ENCODE measurements around the gene MEG3. TPM values are rescaled to one million over a fixed set of nuclear protein-coding genes. Genes with fewer than 3 reads are reported as not detected.

The MEG3 gene
- polyA plus RNA-seq, 1 donor from 2014 or later, result not detected

GRCh38 chr14:100827101-100828021 is 1.4 kb downstream of the MEG3 start:
- H2AFZ ChIP-seq (ENCODE audit: low read depth, low read length), result no peak overlapping the region
- H3K27me3 ChIP-seq (ENCODE audit: insufficient read depth, low read depth, low read length), result no peaks in the 10 kb centered on the region
- peaks cover 8% of the 10 kb centered on the region for H3K9me3 ChIP-seq (ENCODE audit: low read length)
- H3K79me2 ChIP-seq (replicated peaks; ENCODE audit: insufficient read depth, low read length), result no peaks in the 10 kb centered on the region
- H3K4me3 ChIP-seq (ENCODE audit: low read length), result no peak overlapping the region
- no peak overlapping the region for H3K9ac ChIP-seq (ENCODE audit: low read length)
- H3F3A ChIP-seq (ENCODE audit: insufficient read depth, low read length, poor library complexity, severe bottlenecking), result no peaks in the 10 kb centered on the region
- no peak overlapping the region for H3K27ac ChIP-seq (ENCODE audit: low read length)
- TF ChIP-seq CTCF (IDR thresholded peaks at IDR 0.05; ENCODE audit: poor library complexity, severe bottlenecking) (no peak), MXI1 (conservative IDR thresholded peaks at IDR 0.05; ENCODE audit: poor library complexity, severe bottlenecking) (no peak), SMC3 (conservative IDR thresholded peaks at IDR 0.05; ENCODE audit: poor library complexity) (no peak), EP300 (conservative IDR thresholded peaks at IDR 0.05; ENCODE audit: poor library complexity, severe bottlenecking) (no peak), POLR2AphosphoS5 (IDR thresholded peaks at IDR 0.05) (no peak)
- H3K36me3 ChIP-seq (ENCODE audit: insufficient read depth, low read length), result no peaks in the 10 kb centered on the region
- no peak overlapping the region for H3K4me2 ChIP-seq (ENCODE audit: low read length)
- no peaks in the 10 kb centered on the region for H4K20me1 ChIP-seq (ENCODE audit: insufficient read depth)
- no peaks in the 10 kb centered on the region for H3K9me2 ChIP-seq (ENCODE audit: insufficient read depth, low read length)

GRCh38 chr14:100828031-100828769 is 2.3 kb downstream of the MEG3 start:
- Histone ChIP-seq H3K79me2 (replicated peaks; ENCODE audit: insufficient read depth, low read length) (no peaks in the 10 kb centered on the region), H3F3A (ENCODE audit: insufficient read depth, low read length, poor library complexity, severe bottlenecking) (no peaks in the 10 kb centered on the region), H3K4me2 (ENCODE audit: low read length) (no peak overlapping the region), H3K27ac (ENCODE audit: low read length) (no peak overlapping the region), H3K36me3 (ENCODE audit: insufficient read depth, low read length) (no peaks in the 10 kb centered on the region), H3K9me3 (ENCODE audit: low read length) (peaks cover 8% of the 10 kb centered on the region), H3K4me3 (ENCODE audit: low read length) (no peak overlapping the region), H3K9me2 (ENCODE audit: insufficient read depth, low read length) (no peaks in the 10 kb centered on the region), H3K27me3 (ENCODE audit: insufficient read depth, low read depth, low read length) (no peaks in the 10 kb centered on the region), H4K20me1 (ENCODE audit: insufficient read depth) (no peaks in the 10 kb centered on the region), H3K9ac (ENCODE audit: low read length) (no peak overlapping the region), H2AFZ (ENCODE audit: low read depth, low read length) (no peak overlapping the region)
- TF ChIP-seq TAF1 (IDR thresholded peaks at IDR 0.05; ENCODE audit: low read depth) (no peak), SMC3 (conservative IDR thresholded peaks at IDR 0.05; ENCODE audit: poor library complexity) (no peak), MXI1 (conservative IDR thresholded peaks at IDR 0.05; ENCODE audit: poor library complexity, severe bottlenecking) (no peak), RAD21 (conservative IDR thresholded peaks at IDR 0.05) (no peak)

GRCh38 chr14:100830681-100831080 is 4.8 kb downstream of the MEG3 start:
- TF ChIP-seq MXI1 (conservative IDR thresholded peaks at IDR 0.05; ENCODE audit: poor library complexity, severe bottlenecking) (no peak), RAD21 (conservative IDR thresholded peaks at IDR 0.05) (no peak), REST (IDR thresholded peaks at IDR 0.05; ENCODE audit: borderline replicate concordance) (no peak), EP300 (conservative IDR thresholded peaks at IDR 0.05; ENCODE audit: poor library complexity, severe bottlenecking) (no peak), CTCF (IDR thresholded peaks at IDR 0.05; ENCODE audit: poor library complexity, severe bottlenecking) (no peak), TAF1 (IDR thresholded peaks at IDR 0.05; ENCODE audit: low read depth) (no peak), EZH2 (IDR thresholded peaks at IDR 0.05; ENCODE audit: borderline replicate concordance, insufficient read depth, low read length, poor library complexity, severe bottlenecking) (no peak), SMC3 (conservative IDR thresholded peaks at IDR 0.05; ENCODE audit: poor library complexity) (no peak), POLR2AphosphoS5 (IDR thresholded peaks at IDR 0.05) (no peak)
- Histone ChIP-seq H3K79me2 (replicated peaks; ENCODE audit: insufficient read depth, low read length) (no peaks in the 10 kb centered on the region), H3F3A (ENCODE audit: insufficient read depth, low read length, poor library complexity, severe bottlenecking) (no peaks in the 10 kb centered on the region), H3K4me2 (ENCODE audit: low read length) (no peak overlapping the region), H3K27me3 (ENCODE audit: insufficient read depth, low read depth, low read length) (no peaks in the 10 kb centered on the region), H3K36me3 (ENCODE audit: insufficient read depth, low read length) (no peaks in the 10 kb centered on the region), H4K20me1 (ENCODE audit: insufficient read depth) (no peaks in the 10 kb centered on the region), H2AFZ (ENCODE audit: low read depth, low read length) (no peak overlapping the region), H3K4me3 (ENCODE audit: low read length) (no peak overlapping the region), H3K9ac (ENCODE audit: low read length) (no peak overlapping the region), H3K27ac (ENCODE audit: low read length) (no peak overlapping the region), H3K9me2 (ENCODE audit: insufficient read depth, low read length) (no peaks in the 10 kb centered on the region), H3K9me3 (ENCODE audit: low read length) (peaks cover 8% of the 10 kb centered on the region)

Measured in neural cell (in vitro differentiated cells).